HCT116 (cell line): ENCODE results near the gene PODN. TPM values are rescaled to one million over a fixed set of nuclear protein-coding genes. Genes with fewer than 3 reads are reported as not detected.

ENCODE experiments used
- ATAC-seq: fragments of 200-7000 bp; cut with Tn5 transposase; 2 replicates; pipeline ENCODE4 v1.9.1; 2020; ENCODE audit warnings: mild to moderate bottlenecking, moderate library complexity
- BruUV-seq: library from RNA; stranded (reverse); fragments of 400-500 nt; replicated peaks from 2 replicates; lab custom pipeline; 2021; lab: Mats Ljungman, UMichigan
- CTCF ChIA-PET: fragments of 300-600 bp; sonication (Branson Sonifier 250); formaldehyde crosslinking; loops from one replicate; lab custom pipeline; 2021; ENCODE audit warnings: antibody characterized with exemption; lab: Charles Lee
- POLR2A ChIA-PET: fragments of 300-600, 350-600 bp; sonication (Branson Sonifier 250); formaldehyde crosslinking; loops from one replicate; lab custom pipeline; 2021; ENCODE audit warnings: antibody characterized with exemption; lab: Charles Lee
- RAD21 ChIA-PET, 2 experiments: fragments of 300-600 bp; sonication (Branson Sonifier 250); formaldehyde crosslinking; loops; one replicate each; lab custom pipeline; 2023; ENCODE audit warnings: low total read pairs in 2 of 2; ENCODE audit not compliant: uncharacterized antibody in 2 of 2, unreplicated experiment in 2 of 2, low non-redundant PET in 1 of 2; lab: Charles Lee
- DNase-seq: peaks from one replicate; pipeline ENCODE4 v3.0.0-alpha.2; 2010; ENCODE audit warnings: low read depth, low spot score
- H2AFZ ChIP-seq: fragments of 200-600 bp; shearing (Covaris generic), sonication (generic); 2 replicates; pipeline ENCODE4 v1.6.1; 2017; ENCODE audit warnings: low read depth, mixed run types, mixed read lengths, antibody characterized with exemption, low read length; ENCODE audit not compliant: poor library complexity, severe bottlenecking
- H3K27ac ChIP-seq: 2 replicates; pipeline ENCODE4 v1.5.1; 2012; ENCODE audit warnings: low read depth, low read length
- H3K27me3 ChIP-seq: fragments of 200-600 bp; sonication (generic); 2 replicates; pipeline ENCODE4 v1.6.1; 2016; ENCODE audit warnings: mixed run types, low read length, mixed read lengths; ENCODE audit not compliant: insufficient read depth
- H3K36me3 ChIP-seq, 2 experiments: fragments of 200-500 bp in 1 of 2; fragments of 200-600 bp in 1 of 2; sonication (Bioruptor generic) in 1 of 2; sonication (generic) in 1 of 2; 2 replicates each; pipeline versions ENCODE4 v1.5.1 to v1.6.1; 2014 to 2016; ENCODE audit warnings: low read length in 2 of 2, inconsistent platforms in 1 of 2, mixed read lengths in 1 of 2, mixed run types in 1 of 2; ENCODE audit not compliant: insufficient read depth in 2 of 2, control insufficient read depth in 1 of 2
- H3K4me1 ChIP-seq, 2 experiments: fragments of 200-600 bp in 1 of 2; sonication (generic) in 1 of 2; 2 replicates each; pipeline versions ENCODE4 v1.5.1 to v1.6.1; 2012 to 2017; ENCODE audit warnings: low read length in 2 of 2, inconsistent platforms in 1 of 2, mild to moderate bottlenecking in 1 of 2, mixed read lengths in 1 of 2, mixed run types in 1 of 2, moderate library complexity in 1 of 2; ENCODE audit not compliant: insufficient read depth in 2 of 2, control insufficient read depth in 1 of 2
- H3K4me2 ChIP-seq: fragments of 200-600 bp; sonication (generic); 2 replicates; pipeline ENCODE4 v1.6.1; 2017; ENCODE audit warnings: mixed run types, low read length, mixed read lengths
- H3K4me3 ChIP-seq, 2 experiments: fragments of 200-600 bp in 1 of 2; sonication (generic) in 1 of 2; replicated peaks in 1 of 2; 2 replicates each; pipeline ENCODE4 v1.5.1; 2011 to 2016; ENCODE audit warnings: low read length in 2 of 2, control low read depth in 1 of 2, low read depth in 1 of 2, mild to moderate bottlenecking in 1 of 2, mixed read lengths in 1 of 2, mixed run types in 1 of 2
- H3K79me2 ChIP-seq: fragments of 200-600 bp; sonication (generic); 2 replicates; pipeline ENCODE4 v1.6.1; 2017; ENCODE audit warnings: mild to moderate bottlenecking, mixed run types, low read length, moderate library complexity, mixed read lengths; ENCODE audit not compliant: insufficient read depth
- H3K9ac ChIP-seq: fragments of 200-600 bp; sonication (generic); 2 replicates; pipeline ENCODE4 v1.6.1; 2016; ENCODE audit warnings: low read length, mixed read lengths
- H3K9me2 ChIP-seq: fragments of 200-600 bp; sonication (generic), shearing (Covaris generic); 2 replicates; pipeline ENCODE4 v1.6.1; 2017; ENCODE audit warnings: mixed run types, mild to moderate bottlenecking, moderate library complexity; ENCODE audit not compliant: insufficient read depth
- H3K9me3 ChIP-seq, 2 experiments: fragments of 200-500 bp in 1 of 2; fragments of 200-600 bp in 1 of 2; sonication (Bioruptor generic) in 1 of 2; sonication (generic) in 1 of 2; 2 replicates each; pipeline ENCODE4 v1.6.1; 2014 to 2017; ENCODE audit warnings: low read length in 2 of 2, mixed read lengths in 2 of 2, inconsistent platforms in 1 of 2, low read depth in 1 of 2, mild to moderate bottlenecking in 1 of 2, mixed run types in 1 of 2, moderate library complexity in 1 of 2; ENCODE audit not compliant: control insufficient read depth in 1 of 2, insufficient read depth in 1 of 2
- H4K20me1 ChIP-seq: fragments of 200-600 bp; sonication (generic), shearing (Covaris generic); 2 replicates; pipeline ENCODE4 v1.6.1; 2017; ENCODE audit warnings: mixed run types, mild to moderate bottlenecking, moderate library complexity; ENCODE audit not compliant: insufficient read depth
- CBX3 ChIP-seq: IDR thresholded peaks from 2 replicates; pipeline ENCODE4 v1.6.1; 2012; ENCODE audit warnings: low read depth
- CTCF ChIP-seq, 3 experiments: fragments of 200-600 bp in 1 of 3; sonication (generic) in 1 of 3; IDR thresholded peaks in 2 of 3; conservative IDR thresholded peaks in 1 of 3; 2 replicates each; pipeline ENCODE4 v1.5.1; 2012 to 2017; ENCODE audit warnings: low read depth in 2 of 3, low read length in 2 of 3, antibody characterized with exemption in 1 of 3, borderline replicate concordance in 1 of 3, control low read depth in 1 of 3, mild to moderate bottlenecking in 1 of 3, mixed read lengths in 1 of 3, mixed run types in 1 of 3, moderate library complexity in 1 of 3; ENCODE audit not compliant: insufficient read depth in 1 of 3
- ELF1 ChIP-seq: IDR thresholded peaks from 2 replicates; pipeline ENCODE4 v1.6.1; 2012; ENCODE audit warnings: low read depth, borderline replicate concordance
- FOSL1 ChIP-seq: IDR thresholded peaks from 2 replicates; pipeline ENCODE4 v1.6.1; 2012; ENCODE audit warnings: low read depth
- POLR2A ChIP-seq: IDR thresholded peaks from 2 replicates; pipeline ENCODE4 v1.7.0; 2011; ENCODE audit warnings: borderline replicate concordance; ENCODE audit not compliant: insufficient read depth, insufficient read length; ENCODE audit errors: extremely low read depth
- POLR2AphosphoS5 ChIP-seq: IDR thresholded peaks from 2 replicates; pipeline ENCODE4 v1.6.1; 2011; ENCODE audit warnings: mild to moderate bottlenecking, low read depth, low read length, moderate library complexity
- REST ChIP-seq: IDR thresholded peaks from 2 replicates; pipeline ENCODE4 v1.6.1; 2012; ENCODE audit warnings: low read depth
- SIN3A ChIP-seq: IDR thresholded peaks from 2 replicates; pipeline ENCODE4 v1.6.1; 2012; ENCODE audit warnings: low read depth
- SRF ChIP-seq: IDR thresholded peaks from 2 replicates; pipeline ENCODE4 v1.6.1; 2012; ENCODE audit warnings: low read depth
- TCF7L2 ChIP-seq: IDR thresholded peaks from 2 replicates; pipeline ENCODE4 v1.7.0; 2011; ENCODE audit warnings: borderline replicate concordance, inconsistent platforms; ENCODE audit not compliant: insufficient read depth, insufficient read length; ENCODE audit errors: extremely low read depth
- ZNF274 ChIP-seq: fragments of 200-500 bp; sonication (Bioruptor generic); IDR thresholded peaks from 2 replicates; pipeline ENCODE4 v1.6.1; 2014; ENCODE audit warnings: mild to moderate bottlenecking, low read depth, low read length, inconsistent platforms
- intact Hi-C: fragments of 100-400 bp; cut with micrococcal nuclease; formaldehyde crosslinking; loops from 2 replicates; pipeline ENCODE4 v1.10.0; 2022
- total RNA-seq: library from RNA; stranded (reverse); gene quantifications from one replicate; pipeline ENCODE4 v1.2.1, GENCODE V29; 2021; ENCODE audit not compliant: unreplicated experiment

Gene PODN
- total RNA-seq, 1 experiment from 2014 or later, result 0.22 TPM

- H3K4me1 ChIP-seq, result peaks cover 0 to 14% of the 10 kb centered on the region in 2 experiments; a peak in 2 of 4 replicates
- no peaks in the 10 kb centered on the region for H3K36me3 ChIP-seq
- H3K9me2 ChIP-seq, result no peaks in the 10 kb centered on the region
- H2AFZ ChIP-seq, result no peak overlapping the region
- RAD21 ChIA-PET, result interaction anchor here in 1 of 2 experiments (0.6 kb wide), 1 partner anchor 245 kb away, joined by 4 read pairs; no protein-coding TSS in a partner anchor
- ATAC-seq, result no peak
- no peaks in the 10 kb centered on the region for H3K79me2 ChIP-seq
- TF ChIP-seq POLR2A (no peak), REST (no peak), TCF7L2 (no peak), SIN3A (no peak), ZNF274 (no peak), POLR2AphosphoS5 (no peak), SRF (no peak), ELF1 (no peak), CTCF (IDR thresholded peaks at IDR 0.05 in 2 of 3, conservative IDR thresholded peaks at IDR 0.05 in 1 of 3; ENCODE audit: borderline replicate concordance in 1 of 3, insufficient read depth in 1 of 3, low read depth in 2 of 3, low read length in 2 of 3) (no peak), CBX3 (no peak), FOSL1 (no peak)
- no TSS peak for BruUV-seq
- DNase-seq, result no peak
- peaks cover 0 to 7% of the 10 kb centered on the region in 2 experiments; a peak in 1 of 4 replicates for H3K9me3 ChIP-seq
- no peak overlapping the region for H3K9ac ChIP-seq
- CTCF ChIA-PET, result no interaction called here
- H4K20me1 ChIP-seq, result no peaks in the 10 kb centered on the region
- no peak overlapping the region for H3K4me3 ChIP-seq
- H3K4me2 ChIP-seq, result no peak overlapping the region
- intact Hi-C loops, result no loop called here
- POLR2A ChIA-PET, result no interaction called here
- no peak overlapping the region for H3K27ac ChIP-seq
- no peaks in the 10 kb centered on the region for H3K27me3 ChIP-seq
Measured at GRCh38 chr1:53115403-53116306, 53.6 kb downstream of the PODN start.
